Right lobe of liver (tissue), 4 donors: ENCODE data around the gene SLC6A16.

Experiments
- CTCF ChIP-seq, 4 donors: fragments of 200-600 bp in 3 of 4; fragments of 450-650 bp in 1 of 4; IDR thresholded peaks; one replicate each; pipeline versions ENCODE4 v1.5.1 to v1.8.0; 2016 to 2022; ENCODE audit warnings: antibody characterized with exemption in 4 of 4, mild to moderate bottlenecking in 2 of 4
- POLR2A ChIP-seq: fragments of 450-650 bp; IDR thresholded peaks from one replicate; pipeline ENCODE4 v1.6.1; 2017; ENCODE audit warnings: antibody characterized with exemption, mild to moderate bottlenecking
- donor health status: DM: no; HTN: no; CAD: no.
- donor health status: DM: no; HTN: no; CAD: no.
- donor health status: DM: no; HTN: yes; CAD: no.

DNA sequence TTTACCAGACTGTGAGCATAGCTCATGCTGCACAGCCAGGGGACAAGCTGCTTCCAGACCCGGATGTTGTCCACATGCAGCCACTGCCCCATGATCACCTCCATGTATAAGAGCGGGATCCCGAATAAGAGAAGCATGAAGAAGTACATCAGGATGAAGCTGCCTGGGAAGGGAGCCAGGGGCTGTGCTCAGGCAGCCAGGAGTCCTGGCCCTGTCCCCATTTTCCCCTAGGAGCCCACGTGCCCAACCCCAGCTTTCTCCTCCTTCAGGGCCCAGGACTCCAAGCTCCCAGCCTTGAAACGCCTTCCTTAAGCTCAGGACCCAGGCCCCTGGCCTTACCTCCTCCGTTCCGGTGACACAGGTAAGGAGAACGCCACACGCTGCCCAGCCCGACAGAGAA lies 69.3 kb downstream of the SLC6A16 start:
- TF ChIP-seq CTCF (IDR thresholded peaks at IDR 0.05) (no peak), POLR2A (no peak)
